Progenitor cell of endocrine pancreas (in vitro differentiated cells): ENCODE results near the gene WRAP73. TPM values are rescaled to one million over a fixed set of nuclear protein-coding genes. Genes with fewer than 3 reads are reported as not detected.

ENCODE experiments used
- DNase-seq: peaks from one replicate; pipeline ENCODE4 v3.0.0; 2021; ENCODE audit warnings: low spot score; ENCODE audit not compliant: unreplicated experiment
- H3K27ac Mint-ChIP-seq: 2 replicates; pipeline ENCODE4 v1.8.0; 2021; ENCODE audit warnings: mild to moderate bottlenecking, moderate library complexity, mixed read lengths
- H3K27me3 Mint-ChIP-seq: 2 replicates; pipeline ENCODE4 v1.8.0; 2021; ENCODE audit warnings: mixed read lengths
- H3K36me3 Mint-ChIP-seq: 2 replicates; pipeline ENCODE4 v1.8.0; 2022; ENCODE audit warnings: mixed read lengths; ENCODE audit not compliant: insufficient read depth
- H3K4me1 Mint-ChIP-seq: 2 replicates; pipeline ENCODE4 v1.8.0; 2021; ENCODE audit warnings: low read depth, mixed read lengths
- H3K4me3 Mint-ChIP-seq: 2 replicates; pipeline ENCODE4 v1.8.0; 2021; ENCODE audit warnings: low read depth, mild to moderate bottlenecking, moderate library complexity, mixed read lengths
- H3K9me3 Mint-ChIP-seq: 2 replicates; pipeline ENCODE4 v1.8.0; 2021; ENCODE audit warnings: low read depth, mixed read lengths
- total RNA-seq: library from RNA; stranded (reverse); gene quantifications from 2 replicates; pipeline ENCODE4 v1.2.1, GENCODE V29; 2021
- TF ChIP-seq, protein P1 (sequence below): fragments of 200-600 bp; sonication (generic); IDR thresholded peaks from one replicate; pipeline ENCODE4 v1.5.0; 2021; ENCODE audit warnings: antibody characterized with exemption, mild to moderate bottlenecking; ENCODE audit not compliant: unreplicated experiment

WRAP73 gene
- total RNA-seq, 1 donor from 2014 or later = 28.1 TPM

DNA sequence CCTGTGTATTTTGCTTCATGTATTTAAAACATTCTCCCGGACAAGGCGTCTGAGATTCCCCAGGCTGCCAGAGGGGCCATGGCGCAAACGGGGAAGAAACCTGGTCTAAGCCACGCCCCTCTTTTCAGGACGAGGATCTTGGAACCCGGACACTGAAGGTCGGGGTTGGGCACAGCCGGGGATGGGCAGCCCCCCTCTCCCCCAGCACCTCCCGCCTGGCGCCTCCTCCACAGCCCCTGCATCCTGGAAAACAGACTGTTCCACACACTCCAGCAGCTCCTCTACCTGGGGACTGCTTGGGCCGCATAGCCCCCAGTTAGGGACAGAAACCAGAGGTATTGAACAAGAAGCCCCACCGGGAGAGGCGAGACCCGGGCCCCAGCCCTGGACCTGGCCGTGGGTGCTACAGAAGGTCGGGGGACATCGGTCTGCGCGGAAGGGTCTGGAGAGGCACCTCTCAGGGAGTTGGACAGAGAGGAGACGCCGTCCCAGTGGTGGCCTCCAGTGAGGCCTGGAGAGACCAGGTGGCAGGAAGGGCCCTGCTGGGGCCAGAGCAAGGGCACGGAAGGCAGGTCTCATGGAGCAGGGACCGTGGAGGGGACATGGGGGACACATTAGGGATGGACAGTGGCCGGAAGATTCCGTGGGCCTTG is 7.8 kb upstream of the WRAP73 start:
- no peak for DNase-seq
- no peak overlapping the region for H3K27ac Mint-ChIP-seq
- no peaks in the 10 kb centered on the region for H3K36me3 Mint-ChIP-seq
- no peaks in the 10 kb centered on the region for H3K9me3 Mint-ChIP-seq
- TF ChIP-seq, protein P1, sequence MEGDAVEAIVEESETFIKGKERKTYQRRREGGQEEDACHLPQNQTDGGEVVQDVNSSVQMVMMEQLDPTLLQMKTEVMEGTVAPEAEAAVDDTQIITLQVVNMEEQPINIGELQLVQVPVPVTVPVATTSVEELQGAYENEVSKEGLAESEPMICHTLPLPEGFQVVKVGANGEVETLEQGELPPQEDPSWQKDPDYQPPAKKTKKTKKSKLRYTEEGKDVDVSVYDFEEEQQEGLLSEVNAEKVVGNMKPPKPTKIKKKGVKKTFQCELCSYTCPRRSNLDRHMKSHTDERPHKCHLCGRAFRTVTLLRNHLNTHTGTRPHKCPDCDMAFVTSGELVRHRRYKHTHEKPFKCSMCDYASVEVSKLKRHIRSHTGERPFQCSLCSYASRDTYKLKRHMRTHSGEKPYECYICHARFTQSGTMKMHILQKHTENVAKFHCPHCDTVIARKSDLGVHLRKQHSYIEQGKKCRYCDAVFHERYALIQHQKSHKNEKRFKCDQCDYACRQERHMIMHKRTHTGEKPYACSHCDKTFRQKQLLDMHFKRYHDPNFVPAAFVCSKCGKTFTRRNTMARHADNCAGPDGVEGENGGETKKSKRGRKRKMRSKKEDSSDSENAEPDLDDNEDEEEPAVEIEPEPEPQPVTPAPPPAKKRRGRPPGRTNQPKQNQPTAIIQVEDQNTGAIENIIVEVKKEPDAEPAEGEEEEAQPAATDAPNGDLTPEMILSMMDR = no peak
- no peak overlapping the region for H3K4me3 Mint-ChIP-seq
- H3K27me3 Mint-ChIP-seq = peaks cover 75% of the 10 kb centered on the region
- no peaks in the 10 kb centered on the region for H3K4me1 Mint-ChIP-seq

DNA sequence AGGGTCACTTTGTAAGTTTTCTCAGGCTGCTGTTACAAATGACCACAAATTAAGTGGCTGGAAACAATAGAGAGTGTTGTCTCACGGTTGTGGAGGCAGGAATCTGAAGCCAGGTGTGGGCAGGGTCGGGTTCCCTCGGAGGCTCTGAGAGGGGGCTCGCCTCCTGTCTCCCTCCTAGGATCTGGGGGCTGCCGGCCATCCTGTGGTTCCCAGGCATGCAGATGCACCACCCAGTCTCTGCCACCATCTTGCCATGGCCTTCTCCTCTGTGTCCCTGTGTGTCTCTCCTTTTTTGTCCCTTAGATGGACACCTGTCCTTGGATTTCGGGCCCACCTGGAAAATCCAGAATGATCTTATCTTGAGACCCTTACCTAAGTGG is 7.2 kb upstream of the WRAP73 start:
- peaks cover 70% of the 10 kb centered on the region for H3K27me3 Mint-ChIP-seq
- H3K9me3 Mint-ChIP-seq = no peaks in the 10 kb centered on the region
- H3K36me3 Mint-ChIP-seq = no peaks in the 10 kb centered on the region
- no peak overlapping the region for H3K27ac Mint-ChIP-seq
- TF ChIP-seq, protein P1 = no peak
- no peak overlapping the region for H3K4me3 Mint-ChIP-seq
- H3K4me1 Mint-ChIP-seq = no peaks in the 10 kb centered on the region
- no peak for DNase-seq

DNA sequence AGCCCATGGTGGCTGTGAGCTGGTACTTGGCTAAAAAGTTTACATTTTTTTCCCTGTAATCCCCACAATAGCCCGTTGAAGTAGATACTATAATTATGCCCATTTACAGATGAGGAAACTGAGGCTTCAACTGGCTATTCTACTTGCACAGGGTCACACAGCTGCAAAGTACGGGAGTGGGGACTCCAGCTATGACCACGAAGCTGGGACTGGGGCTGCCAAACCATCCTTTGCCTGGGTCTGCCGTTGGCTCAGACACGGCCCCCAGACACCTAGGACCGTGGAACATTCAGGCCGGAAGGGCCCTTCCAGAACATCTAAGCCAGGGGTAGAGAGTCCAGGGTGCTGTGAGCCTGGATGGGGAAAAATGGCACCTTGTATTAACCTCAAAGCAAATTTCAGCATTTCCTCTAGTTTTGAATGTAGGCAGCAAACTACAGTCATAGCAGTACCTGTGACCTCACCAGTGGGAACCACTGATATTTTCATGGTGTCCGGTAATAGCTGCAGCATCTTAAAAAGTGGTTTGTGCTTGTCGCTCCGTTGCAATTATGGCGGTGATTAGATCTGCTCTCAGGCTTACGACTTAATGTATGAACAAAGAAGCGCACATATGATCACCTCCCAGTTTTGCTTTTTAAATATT is 6.7 kb upstream of the WRAP73 start:
- Mint-ChIP-seq H3K27ac (no peak overlapping the region), H3K4me1 (no peaks in the 10 kb centered on the region), H3K27me3 (peaks cover 68% of the 10 kb centered on the region), H3K36me3 (no peaks in the 10 kb centered on the region), H3K4me3 (no peak overlapping the region), H3K9me3 (no peaks in the 10 kb centered on the region)
- TF ChIP-seq, protein P1 = no peak
- DNase-seq = no peak

DNA sequence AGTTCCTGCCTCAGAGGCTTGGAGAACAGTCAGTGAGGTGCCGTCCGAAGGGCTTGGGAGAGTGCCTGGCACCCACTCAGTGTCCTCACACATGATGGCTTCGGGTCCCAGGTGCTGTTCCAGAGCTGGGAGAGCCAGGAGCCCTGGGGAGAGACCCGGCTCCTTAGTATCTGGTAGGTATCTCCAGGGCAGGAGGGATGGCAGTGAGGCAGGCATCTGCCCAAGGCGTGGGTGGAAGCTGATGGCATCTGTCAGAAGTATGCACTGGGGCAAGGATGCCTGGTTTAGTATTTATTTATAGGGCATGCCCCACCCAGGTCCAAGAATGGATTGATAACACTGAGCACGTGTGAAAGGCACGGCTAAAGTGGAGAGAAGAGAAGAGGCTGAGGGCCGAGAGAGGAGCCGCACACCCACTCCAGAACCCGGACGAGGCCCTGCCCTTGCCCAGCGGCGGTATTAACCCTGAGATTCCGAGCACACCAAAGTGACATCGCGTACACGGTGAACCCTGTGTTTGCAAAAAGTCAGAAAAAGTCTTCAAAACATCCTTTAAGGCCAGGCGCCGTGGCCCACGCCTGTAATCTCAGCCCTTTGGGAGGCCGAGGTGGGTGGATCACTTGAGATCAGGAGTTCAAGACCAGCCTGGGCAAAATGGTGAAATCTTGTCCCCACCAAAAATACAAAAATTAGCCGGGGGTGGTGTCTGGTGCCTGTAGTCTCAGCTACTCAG is 4.8 kb upstream of the WRAP73 start:
- TF ChIP-seq, protein P1 = no peak
- peaks cover 76% of the 10 kb centered on the region for H3K27me3 Mint-ChIP-seq
- no peak for DNase-seq
- H3K36me3 Mint-ChIP-seq = no peaks in the 10 kb centered on the region
- H3K4me1 Mint-ChIP-seq = peaks cover 2% of the 10 kb centered on the region
- no peak overlapping the region for H3K4me3 Mint-ChIP-seq
- H3K9me3 Mint-ChIP-seq = no peaks in the 10 kb centered on the region
- H3K27ac Mint-ChIP-seq = no peak overlapping the region

DNA sequence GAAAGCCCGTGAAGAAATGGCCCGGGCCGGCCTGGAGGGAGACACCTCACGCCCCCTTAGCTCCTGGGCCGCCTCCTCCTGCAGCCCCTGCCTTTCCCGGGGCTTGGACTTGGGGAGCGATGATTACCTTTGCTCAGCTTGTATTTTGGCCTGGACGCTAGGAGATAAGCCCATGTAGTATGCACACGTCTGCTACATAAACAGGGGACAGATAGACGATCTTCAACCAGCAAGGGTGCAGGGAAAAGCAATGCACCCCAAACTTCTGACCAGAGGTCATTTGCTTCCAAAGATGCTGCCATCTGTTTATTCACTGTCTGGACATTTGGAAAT is 3.3 kb upstream of the WRAP73 start:
- no peaks in the 10 kb centered on the region for H3K36me3 Mint-ChIP-seq
- no peaks in the 10 kb centered on the region for H3K9me3 Mint-ChIP-seq
- peaks cover 67% of the 10 kb centered on the region for H3K27me3 Mint-ChIP-seq
- H3K4me1 Mint-ChIP-seq = peaks cover 7% of the 10 kb centered on the region
- H3K4me3 Mint-ChIP-seq = no peak overlapping the region
- no peak for DNase-seq
- TF ChIP-seq, protein P1 = no peak
- no peak overlapping the region for H3K27ac Mint-ChIP-seq
